HepG2 (cell line): ENCODE measurements around the gene TMTC2. TPM values are rescaled to one million over a fixed set of nuclear protein-coding genes. Genes with fewer than 3 reads are reported as not detected.

ENCODE experiments used
- CREBL2 ChIP-seq: sonication (generic); formaldehyde crosslinking; IDR thresholded peaks from 2 replicates; pipeline ENCODE4 v1.8.1; 2023; ENCODE audit warnings: missing genetic modification reagents, mild to moderate bottlenecking, borderline replicate concordance
- NR2F2 ChIP-seq: IDR thresholded peaks from 2 replicates; pipeline ENCODE4 v1.6.1; 2012; ENCODE audit warnings: low read depth, inconsistent platforms, borderline replicate concordance
- SMC3 ChIP-seq: IDR thresholded peaks from 2 replicates; pipeline ENCODE4 v1.6.1; 2011; ENCODE audit warnings: low read length, improper control_type of control experiment
- ZBTB40 ChIP-seq, 2 experiments: fragments of 450-650 bp in 1 of 2; sonication (generic) in 1 of 2; formaldehyde crosslinking in 1 of 2; IDR thresholded peaks; 2 replicates each; pipeline versions ENCODE4 v1.6.1 to v1.8.0; 2016 to 2022; ENCODE audit warnings: antibody characterized with exemption in 1 of 2, mild to moderate bottlenecking in 1 of 2, missing genetic modification reagents in 1 of 2
- ZNF350 ChIP-seq: sonication (generic); formaldehyde crosslinking; IDR thresholded peaks from 2 replicates; pipeline ENCODE4 v1.4.0; 2020; ENCODE audit warnings: mild to moderate bottlenecking, low read depth, missing genetic modification reagents, borderline replicate concordance
- ZNF546 ChIP-seq: sonication (generic); formaldehyde crosslinking; conservative IDR thresholded peaks from 2 replicates; pipeline ENCODE4 v1.8.1; 2023; ENCODE audit warnings: mild to moderate bottlenecking, missing genetic modification reagents
- polyA plus RNA-seq, 8 experiments: library from polyadenylated mRNA; depleted of rRNA in 3 of 8; stranded (reverse) in 7 of 8; unstranded in 1 of 8; fragments of >200 nt; fragmentation: Illumina TruSeq in 4 of 8; extraction: Trizol in 4 of 8; gene quantifications; 2 replicates each; pipeline versions ENCODE4 v1.2.1 to v1.2.3, GENCODE V29; 2011 to 2016; ENCODE audit warnings: low read depth in 4 of 8, missing spikeins in 1 of 8, mixed read lengths in 1 of 8; ENCODE audit not compliant: insufficient read depth in 1 of 8
- total RNA-seq, 5 experiments: library from RNA; depleted of rRNA; stranded (reverse); fragments of >200 nt; fragmentation: Illumina TruSeq; extraction: Trizol; gene quantifications; 2 replicates each; pipeline ENCODE4 v1.2.3, GENCODE V29; 2016; ENCODE audit warnings: low read depth in 1 of 5
- TF ChIP-seq, protein P1 (sequence below): IDR thresholded peaks from 2 replicates; pipeline ENCODE4 v1.4.0; 2020; ENCODE audit warnings: mild to moderate bottlenecking, missing genetic modification reagents

The TMTC2 gene
- total and polyA plus RNA-seq, 2 of the 13 experiments (the other 11 are each of a cell fraction or from before 2014, with no cell fraction given), result 0.55 to 0.63 TPM

DNA sequence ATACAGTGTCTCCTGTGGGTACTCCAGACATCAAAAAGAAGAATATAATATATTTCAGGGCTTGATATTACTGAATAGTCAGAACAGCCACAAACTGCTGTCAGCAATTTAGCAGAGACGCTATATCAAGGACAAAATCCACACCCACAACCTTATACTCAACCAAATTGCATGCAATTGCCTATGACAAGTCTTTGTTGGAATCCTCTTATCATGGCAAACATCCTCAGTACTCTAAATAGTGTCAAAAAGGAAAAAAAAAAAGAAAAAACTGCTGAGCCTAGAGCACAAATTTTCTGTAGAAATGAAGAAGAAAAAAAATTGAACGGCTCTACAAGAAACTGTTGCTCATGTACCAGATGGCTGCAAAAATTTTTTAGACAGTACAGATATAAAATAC is 485.7 kb downstream of the TMTC2 start (continued):
- TF ChIP-seq ZBTB40 (IDR thresholded peaks at IDR 0.05), result no peak
- no peak for TF ChIP-seq ZBTB40 (CRISPR knock-in tag; IDR thresholded peaks at IDR 0.05)
- TF ChIP-seq CREBL2 (CRISPR knock-in tag), result no peak
- TF ChIP-seq SMC3, result no peak
- no peak for TF ChIP-seq NR2F2
- no peak for TF ChIP-seq ZNF546 (CRISPR knock-in tag)
- TF ChIP-seq, protein P1, sequence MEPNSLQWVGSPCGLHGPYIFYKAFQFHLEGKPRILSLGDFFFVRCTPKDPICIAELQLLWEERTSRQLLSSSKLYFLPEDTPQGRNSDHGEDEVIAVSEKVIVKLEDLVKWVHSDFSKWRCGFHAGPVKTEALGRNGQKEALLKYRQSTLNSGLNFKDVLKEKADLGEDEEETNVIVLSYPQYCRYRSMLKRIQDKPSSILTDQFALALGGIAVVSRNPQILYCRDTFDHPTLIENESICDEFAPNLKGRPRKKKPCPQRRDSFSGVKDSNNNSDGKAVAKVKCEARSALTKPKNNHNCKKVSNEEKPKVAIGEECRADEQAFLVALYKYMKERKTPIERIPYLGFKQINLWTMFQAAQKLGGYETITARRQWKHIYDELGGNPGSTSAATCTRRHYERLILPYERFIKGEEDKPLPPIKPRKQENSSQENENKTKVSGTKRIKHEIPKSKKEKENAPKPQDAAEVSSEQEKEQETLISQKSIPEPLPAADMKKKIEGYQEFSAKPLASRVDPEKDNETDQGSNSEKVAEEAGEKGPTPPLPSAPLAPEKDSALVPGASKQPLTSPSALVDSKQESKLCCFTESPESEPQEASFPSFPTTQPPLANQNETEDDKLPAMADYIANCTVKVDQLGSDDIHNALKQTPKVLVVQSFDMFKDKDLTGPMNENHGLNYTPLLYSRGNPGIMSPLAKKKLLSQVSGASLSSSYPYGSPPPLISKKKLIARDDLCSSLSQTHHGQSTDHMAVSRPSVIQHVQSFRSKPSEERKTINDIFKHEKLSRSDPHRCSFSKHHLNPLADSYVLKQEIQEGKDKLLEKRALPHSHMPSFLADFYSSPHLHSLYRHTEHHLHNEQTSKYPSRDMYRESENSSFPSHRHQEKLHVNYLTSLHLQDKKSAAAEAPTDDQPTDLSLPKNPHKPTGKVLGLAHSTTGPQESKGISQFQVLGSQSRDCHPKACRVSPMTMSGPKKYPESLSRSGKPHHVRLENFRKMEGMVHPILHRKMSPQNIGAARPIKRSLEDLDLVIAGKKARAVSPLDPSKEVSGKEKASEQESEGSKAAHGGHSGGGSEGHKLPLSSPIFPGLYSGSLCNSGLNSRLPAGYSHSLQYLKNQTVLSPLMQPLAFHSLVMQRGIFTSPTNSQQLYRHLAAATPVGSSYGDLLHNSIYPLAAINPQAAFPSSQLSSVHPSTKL (CRISPR knock-in tag), result no peak
- TF ChIP-seq ZNF350 (CRISPR knock-in tag), result no peak
